NCI-H446 treated with DMSO at 0.1 percent for 48 hours (cell line): ENCODE data around the gene GNA12.
"Not testable (repeated sequence)": the region's sequence is repeated elsewhere in the genome, so short reads cannot be mapped to it uniquely, and the experiment has no call there.

Experiments used
- DNase-seq: peaks from one replicate; lab custom pipeline; 2025; lab: John Stamatoyannopoulos, UW

GNA12 gene

DNA sequence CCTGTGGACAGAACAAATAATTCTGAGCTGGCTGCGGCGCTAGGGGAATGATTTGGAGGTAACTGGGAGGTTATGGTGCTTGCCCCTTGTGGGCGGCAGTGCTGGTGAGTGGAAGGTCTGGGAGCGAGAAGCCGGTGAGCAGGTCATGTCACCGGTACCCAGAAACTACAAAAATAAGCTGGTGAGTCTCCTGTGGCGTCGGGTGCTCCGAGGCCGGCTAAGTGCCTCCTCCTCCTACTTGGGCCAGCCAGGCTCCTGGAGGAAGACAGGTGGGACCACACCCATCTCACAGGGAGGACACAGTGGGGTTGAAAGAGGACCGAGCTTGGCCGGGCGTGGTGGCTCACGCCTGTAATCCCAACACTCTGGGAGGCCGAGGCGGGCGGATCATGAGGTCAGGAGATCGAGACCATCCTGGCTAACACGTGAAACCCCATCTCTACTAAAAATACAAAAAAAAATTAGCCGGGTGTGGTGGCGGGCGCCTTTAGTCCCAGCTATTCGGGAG is 152.1 kb downstream of the GNA12 start:
- not testable (repeated sequence) for DNase-seq

DNA sequence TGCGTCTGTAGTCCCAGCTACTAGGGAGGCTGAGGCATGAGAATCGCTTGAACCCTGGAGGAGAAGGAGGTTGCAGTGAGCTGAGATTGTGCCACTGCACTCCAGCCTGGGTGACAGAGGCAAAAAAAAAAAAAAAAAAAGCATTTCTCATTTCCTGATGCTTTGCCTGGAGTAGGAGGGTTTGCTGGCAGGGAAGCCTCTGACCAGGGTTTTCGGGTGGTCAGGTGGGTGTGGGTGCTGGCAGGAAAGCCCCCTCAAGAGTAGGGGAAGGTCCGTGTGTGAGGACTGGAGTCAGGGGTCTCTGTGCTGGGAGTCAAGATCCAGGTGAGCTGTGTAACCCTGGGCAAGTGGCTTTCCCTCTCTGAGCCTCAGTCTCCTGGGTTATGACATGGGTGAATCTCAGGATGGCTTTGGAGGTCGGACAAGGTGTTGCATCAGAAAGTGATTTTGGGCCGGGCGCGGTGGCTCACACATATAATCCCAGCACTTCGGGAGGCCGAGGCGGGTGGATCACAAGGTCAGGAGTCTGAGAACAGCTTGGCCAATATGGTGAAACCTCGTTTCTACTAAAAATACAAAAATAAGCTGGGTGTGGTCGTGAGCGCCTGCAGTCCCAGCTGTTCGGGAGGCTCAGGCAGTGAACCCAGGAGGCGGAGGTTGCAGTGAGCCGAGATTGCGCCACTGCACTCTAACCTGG is 152.9 kb downstream of the GNA12 start:
- no peak for DNase-seq

DNA sequence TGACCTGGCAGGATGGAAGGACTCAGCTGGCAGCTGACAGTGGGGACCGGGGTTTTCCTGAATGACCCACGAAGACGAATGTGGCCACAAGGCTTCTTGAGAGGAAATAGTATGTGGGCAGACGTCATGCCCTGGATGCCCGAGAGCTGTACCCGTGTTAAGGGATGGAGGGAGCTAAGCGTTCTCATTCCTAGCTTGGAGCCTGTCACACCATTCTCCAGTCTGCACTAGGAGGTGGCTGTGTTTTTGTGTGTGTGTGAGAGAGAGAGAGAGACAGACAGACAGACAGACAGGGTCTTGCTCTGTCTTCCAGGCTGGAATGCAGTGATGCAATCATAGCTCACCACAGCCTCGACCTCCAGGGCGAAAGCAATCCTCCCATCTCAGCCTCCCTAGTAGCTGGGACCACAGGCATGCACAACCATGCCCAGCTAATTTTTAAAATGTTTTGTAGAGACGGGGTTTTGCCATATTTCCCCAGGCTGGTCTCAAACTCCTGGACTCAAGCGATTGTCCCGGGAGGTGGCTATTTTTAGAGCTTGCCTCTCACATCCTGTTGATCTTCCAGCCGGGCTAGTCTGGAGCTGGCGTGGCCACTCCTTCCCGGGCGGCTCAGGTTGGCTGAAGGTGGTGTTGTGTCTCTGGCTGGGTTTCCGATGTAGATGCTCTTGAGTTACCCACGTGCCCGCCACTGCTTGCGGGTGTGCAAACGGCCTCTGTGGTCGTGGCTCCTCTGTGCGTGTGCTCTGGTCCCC is 154.0 kb downstream of the GNA12 start:
- no peak for DNase-seq

DNA sequence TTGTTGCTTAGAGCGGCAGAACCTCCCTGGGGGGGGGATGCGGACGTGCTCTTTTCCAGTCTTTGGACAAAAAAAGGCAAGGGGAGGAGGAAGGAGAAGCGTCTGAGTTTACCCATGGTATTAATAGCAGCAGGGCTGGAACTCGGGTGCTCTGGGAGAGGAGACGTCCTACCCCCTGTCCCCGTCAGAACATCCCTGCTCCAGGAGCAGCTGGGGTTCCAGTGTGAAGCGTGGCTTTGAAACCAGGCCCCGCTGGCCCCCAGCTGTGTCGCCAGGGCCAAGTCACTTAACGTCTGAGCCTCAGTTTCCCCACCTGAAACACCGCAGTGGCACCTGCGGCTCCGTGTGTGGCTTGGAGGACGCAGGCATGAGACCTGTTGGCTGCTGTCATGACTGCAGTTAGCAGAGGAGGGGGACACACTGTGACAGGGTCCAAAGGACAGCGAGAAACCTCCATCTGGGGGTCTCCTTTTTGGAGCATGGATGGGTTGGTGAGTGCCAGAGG is 154.7 kb downstream of the GNA12 start:
- no peak for DNase-seq

DNA sequence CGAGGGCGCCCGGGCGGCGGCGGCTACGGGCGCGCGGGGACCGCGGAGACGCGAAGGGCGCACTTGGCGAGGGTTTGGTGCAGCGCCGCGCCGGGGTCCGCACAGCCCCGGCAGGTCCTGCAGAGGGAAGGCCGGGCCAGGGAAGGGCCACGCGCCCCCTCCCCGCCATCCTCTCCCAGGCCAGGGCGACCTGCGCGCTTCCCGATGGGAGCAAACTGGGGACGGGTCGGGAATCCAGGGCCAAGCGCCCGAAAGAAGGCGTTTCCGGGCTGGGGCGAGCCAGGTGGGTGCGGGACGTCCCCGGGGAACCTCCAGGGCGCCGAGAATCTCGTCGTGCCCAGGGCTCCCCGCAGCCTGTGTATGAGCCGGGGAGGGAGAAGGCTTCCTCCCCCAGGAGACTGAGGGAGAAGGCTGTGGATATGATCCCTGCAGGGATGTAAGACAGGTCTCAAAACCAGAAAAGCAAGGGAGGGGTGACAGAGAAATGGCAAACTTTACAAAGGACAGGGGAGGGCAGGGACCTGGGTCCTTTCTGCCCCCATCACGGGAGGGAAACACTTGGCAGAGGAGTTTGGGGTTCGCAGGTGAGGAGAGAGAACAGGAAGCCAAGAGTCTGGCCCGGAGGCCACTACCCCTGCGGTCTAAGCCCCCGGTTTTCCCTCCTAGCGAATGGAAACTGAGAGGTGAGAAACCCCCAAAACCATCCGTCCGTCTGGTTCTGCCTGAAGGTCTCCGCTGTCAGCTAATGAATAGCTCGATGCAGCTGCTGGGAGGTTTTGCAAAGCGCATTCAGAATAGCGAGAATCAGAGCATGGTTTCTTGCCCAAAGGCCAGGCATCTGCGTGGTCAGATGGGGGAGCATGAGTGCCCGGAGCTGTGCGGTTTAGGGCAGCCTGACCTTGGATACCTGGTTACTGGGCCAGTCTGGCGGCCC is 155.4 kb downstream of the GNA12 start:
- no peak for DNase-seq

DNA sequence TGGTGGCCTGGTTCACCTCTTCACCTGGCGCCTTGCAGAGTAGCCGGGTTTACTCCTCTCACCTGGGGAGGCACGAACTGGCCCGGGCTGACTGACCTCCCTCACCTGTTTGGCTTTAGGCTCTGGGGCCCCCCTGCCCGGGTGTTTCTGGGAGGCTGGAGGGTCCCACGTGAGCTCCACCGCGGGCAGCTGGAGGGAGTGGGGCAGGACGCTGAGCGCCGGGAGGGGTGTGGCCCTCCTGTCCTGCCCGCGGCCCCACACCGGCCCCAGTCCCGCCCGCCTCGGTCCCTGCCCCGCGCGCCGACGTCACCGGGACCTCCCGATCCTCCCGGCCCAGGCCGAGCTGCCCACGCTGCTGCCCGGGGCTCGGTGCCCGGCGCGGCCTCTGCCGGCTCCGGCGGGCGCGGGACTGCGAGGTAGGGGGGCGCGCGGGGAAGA is 156.2 kb downstream of the GNA12 start, which contains the start of gene AMZ1:
Gene AMZ1 (plus strand): TSS at position 322 of the 438 bp plus-strand sequence. CDS start 12,250 bp downstream, outside the sequence.
- no peak for DNase-seq

DNA sequence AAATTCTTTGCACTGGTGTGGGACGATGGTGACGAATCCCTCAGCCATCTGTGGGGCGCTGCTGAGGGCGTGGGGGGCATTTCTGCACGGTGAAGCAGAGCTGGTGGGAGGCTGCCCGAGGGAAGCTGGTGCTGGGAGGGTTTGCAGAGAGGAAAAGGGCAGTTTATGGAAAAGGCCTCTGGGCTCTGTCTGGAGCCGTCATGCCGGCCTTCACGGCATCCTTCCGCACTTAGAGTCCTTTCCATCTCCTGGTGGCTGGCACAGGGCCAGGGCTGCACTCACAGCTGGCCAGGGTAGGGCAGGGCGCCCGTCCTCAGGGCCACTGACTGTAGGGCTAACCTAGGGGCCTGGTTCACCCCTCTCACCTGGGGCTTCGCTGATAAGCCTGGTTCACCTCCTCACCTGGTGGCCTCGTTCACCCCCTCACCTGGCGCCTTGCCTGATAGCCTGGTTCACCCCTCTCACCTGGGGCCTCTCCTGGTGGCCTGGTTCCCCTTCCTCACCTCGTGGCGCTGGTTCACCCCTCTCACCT is 156.7 kb downstream of the GNA12 start:
- no peak for DNase-seq

DNA sequence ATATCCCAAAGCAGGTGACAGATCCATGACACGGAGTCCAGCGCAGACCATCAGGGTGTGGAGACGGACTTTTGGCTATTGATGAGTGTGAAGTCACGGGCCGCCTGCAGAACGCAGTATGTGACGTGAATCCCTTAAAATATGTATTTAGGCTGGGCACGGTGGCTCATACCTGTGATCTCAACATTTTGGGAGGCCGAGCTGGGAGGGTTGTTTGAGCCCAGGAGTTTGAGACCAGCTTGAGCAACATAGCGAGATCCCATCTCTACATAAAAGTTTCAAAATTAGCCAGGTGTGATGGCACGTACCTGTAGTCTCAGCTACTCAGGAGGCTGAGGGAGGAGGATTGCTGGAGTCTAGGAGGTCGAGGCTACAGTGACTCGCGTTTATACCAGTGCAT is 158.0 kb downstream of the GNA12 start:
- no peak for DNase-seq

DNA sequence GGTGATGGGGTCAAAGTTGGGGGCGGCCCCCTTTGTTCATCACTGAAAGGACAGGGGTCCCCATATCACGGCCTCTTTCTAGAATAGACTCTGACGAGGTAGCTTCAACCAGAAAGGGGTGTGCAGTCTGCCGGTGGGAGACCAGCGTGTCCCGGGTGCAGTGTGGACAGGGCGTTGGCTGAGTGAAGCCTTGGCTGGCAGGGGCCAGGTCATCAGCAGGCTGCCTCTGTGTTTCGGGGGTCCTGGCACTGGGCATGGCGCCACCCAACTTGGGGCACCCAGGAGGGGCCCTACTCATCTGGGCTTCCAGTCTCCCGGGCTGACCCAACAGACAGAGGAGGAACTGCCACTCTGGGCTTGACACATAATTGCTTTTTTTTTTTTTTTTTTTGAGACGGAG is 159.6 kb downstream of the GNA12 start:
- no peak for DNase-seq

DNA sequence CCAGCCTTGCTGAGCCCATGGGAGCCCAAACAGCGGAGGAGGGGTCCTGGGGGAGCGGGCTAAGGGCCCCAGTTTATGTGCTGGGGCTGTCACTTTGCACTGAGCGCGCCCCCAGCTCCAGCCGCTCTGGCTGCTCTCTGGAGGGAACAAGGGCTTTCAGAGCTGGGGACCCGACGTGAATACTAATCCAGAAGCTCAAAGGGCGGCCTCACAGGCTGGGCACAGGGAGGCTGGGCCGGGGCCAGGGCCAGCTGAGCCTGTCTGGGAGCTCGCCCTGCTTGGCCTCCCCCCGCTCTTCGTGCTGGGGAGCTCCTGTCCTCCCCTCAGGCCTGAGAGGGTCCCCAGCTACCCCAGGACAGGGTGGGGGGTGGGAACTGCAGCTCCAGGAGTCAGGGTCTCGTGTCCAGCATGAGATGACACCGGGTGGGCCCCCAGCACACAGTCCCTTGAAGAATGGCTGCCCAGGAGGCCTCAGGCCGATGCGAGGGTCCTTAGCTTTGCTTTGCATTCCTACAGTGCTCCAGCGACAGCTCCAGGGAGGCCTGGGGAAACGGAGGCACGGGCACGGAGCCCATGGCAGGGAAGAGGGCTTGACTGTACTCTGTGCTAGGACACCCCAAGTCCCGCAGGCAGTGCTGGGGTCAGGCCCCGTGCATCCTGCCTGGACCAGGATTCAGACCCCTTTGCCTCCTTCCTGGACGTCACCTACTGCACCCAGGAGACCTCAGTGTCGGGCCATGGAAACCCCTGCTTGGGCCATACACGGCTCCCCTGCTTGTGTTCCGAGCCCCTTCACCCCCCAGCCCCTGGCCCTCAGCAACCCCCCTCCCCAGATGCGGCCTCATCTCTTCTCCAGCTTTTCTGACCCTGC is 161.9 kb downstream of the GNA12 start:
- no peak for DNase-seq

DNA sequence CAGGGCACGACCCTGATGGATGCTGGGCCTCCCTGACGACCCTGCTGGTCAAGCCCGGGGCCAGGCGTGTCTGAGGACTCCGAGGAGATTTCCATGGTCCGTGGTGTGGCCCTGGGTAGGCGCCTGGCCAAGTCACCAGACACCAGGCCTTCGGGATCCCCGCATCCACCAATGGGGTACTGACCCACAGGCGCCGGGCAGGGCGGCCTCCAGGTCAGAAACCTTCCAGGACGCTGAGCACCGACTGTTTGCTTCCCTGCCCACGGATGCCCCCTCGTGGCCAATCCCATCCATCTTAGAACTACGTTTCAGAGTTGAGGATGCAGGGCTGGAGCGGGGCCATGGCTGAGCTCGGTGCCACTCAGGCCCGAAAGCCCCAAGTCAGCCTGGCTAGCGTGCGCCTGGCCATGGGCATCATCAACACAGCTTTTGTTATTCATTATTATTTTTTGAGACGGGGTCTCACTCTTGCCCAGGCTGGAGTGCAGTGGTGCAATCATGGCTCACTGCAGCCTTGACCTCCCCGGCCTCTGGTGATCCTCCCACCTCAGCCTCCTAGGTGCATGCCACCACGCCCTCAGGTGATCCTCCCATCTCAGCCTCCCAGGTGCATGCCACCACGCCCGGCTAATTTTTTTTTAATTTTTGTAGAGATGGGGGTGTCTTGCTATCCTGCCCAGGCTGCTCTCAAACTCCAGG is 163.2 kb downstream of the GNA12 start:
- DNase-seq: peak; percentile 5

DNA sequence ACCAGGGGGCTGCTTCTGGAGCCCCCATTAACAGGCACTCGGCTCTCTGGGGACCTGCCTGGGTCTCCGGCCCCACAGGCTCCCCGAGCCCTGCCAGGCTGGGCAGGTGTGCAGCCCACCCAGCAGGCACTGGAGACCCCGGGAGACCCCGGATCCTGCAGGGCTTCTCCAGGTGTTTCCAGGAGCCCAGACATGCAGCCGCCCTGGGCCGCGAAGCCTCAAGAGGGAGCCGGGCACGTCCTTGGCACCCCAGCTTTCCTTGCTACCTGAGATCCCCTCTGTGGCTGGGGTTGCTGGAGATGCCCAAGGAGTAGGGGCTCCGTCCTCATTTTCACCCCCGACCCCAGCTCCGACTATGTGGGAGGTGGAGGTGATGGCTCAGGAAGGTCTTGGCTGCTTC is 163.9 kb downstream of the GNA12 start:
- no peak for DNase-seq

DNA sequence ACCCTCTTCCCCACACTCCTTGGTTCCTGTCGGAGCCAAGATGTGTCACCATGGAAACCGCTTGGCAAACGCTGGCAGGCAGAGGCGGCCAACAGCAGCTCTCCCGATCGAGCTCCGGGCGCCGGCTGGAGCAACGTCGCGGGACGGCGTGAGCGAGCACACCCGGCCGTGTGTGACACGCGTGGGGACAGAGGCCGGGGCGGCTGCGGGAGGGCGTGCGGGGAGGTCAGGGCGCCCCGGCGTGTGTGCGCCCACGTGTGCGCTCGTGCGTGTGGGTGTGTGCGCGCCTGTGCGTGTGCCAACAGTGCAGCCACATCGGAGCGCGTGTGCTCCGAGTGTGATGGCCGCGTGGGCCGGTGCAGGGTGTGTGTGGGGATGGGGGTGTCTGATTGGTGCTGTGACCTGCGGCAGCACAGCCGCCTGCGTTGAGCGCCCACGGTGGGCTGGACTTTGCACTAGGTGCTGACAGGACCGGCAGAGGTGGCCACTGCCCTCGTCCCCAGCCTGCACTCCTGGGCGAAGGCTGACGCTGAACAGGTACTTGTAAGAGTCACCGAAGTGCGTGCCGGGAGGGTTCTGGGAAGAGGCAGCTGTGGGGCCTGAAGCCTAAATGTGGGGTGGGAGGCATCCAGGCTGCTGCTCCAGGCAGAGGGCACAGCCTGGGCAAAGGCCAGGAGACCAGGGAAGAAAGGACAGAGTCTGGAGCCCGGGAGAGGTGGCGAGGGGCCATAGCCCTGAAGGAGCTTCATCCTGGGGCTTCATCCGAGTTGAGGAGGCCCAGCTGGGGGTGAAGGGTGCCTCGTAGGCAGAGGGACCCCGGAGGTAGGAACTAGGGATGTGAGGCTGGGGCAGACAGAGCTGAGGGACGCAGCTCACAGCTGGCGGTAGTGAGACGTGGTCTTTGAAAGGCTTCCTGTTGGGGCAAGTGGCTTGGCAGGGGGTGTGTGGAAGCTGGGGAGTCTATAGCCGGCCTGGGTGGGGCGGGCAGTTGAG is 164.7 kb downstream of the GNA12 start:
- DNase-seq: not testable (repeated sequence)

DNA sequence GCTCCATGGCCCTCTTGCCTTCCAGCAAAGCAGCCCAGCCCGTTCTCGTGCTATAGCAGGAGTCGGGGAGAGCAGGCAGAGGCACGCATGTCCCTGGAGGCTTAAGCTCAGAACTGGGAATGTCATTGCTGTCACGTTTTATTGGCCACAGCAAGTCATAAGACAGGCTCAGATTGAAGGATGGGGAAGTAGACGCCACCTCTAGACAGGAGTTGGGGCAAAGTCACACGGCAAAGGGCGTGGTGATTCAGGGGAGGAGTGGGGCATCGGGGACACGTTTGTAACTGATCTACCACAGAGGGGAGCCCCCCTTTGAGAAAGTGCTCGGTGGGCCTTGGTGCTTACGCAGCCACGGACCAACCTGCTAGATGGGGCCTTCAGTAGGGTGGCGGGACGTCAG is 165.7 kb downstream of the GNA12 start:
- not testable (repeated sequence) for DNase-seq
